Progenitor cell of endocrine pancreas (in vitro differentiated cells): ENCODE results near the gene TOR2A. TPM values are rescaled to one million over a fixed set of nuclear protein-coding genes. Genes with fewer than 3 reads are reported as not detected.

Source experiments
- DNase-seq: peaks from one replicate; pipeline ENCODE4 v3.0.0; 2021; ENCODE audit warnings: low spot score; ENCODE audit not compliant: unreplicated experiment
- H3K27ac Mint-ChIP-seq: 2 replicates; pipeline ENCODE4 v1.8.0; 2021; ENCODE audit warnings: mild to moderate bottlenecking, moderate library complexity, mixed read lengths
- H3K27me3 Mint-ChIP-seq: 2 replicates; pipeline ENCODE4 v1.8.0; 2021; ENCODE audit warnings: mixed read lengths
- H3K36me3 Mint-ChIP-seq: 2 replicates; pipeline ENCODE4 v1.8.0; 2022; ENCODE audit warnings: mixed read lengths; ENCODE audit not compliant: insufficient read depth
- H3K4me1 Mint-ChIP-seq: 2 replicates; pipeline ENCODE4 v1.8.0; 2021; ENCODE audit warnings: low read depth, mixed read lengths
- H3K4me3 Mint-ChIP-seq: 2 replicates; pipeline ENCODE4 v1.8.0; 2021; ENCODE audit warnings: low read depth, mild to moderate bottlenecking, moderate library complexity, mixed read lengths
- H3K9me3 Mint-ChIP-seq: 2 replicates; pipeline ENCODE4 v1.8.0; 2021; ENCODE audit warnings: low read depth, mixed read lengths
- CTCF ChIP-seq: fragments of 200-600 bp; sonication (generic); IDR thresholded peaks from one replicate; pipeline ENCODE4 v1.5.0; 2021; ENCODE audit warnings: antibody characterized with exemption, mild to moderate bottlenecking; ENCODE audit not compliant: unreplicated experiment
- total RNA-seq: library from RNA; stranded (reverse); gene quantifications from 2 replicates; pipeline ENCODE4 v1.2.1, GENCODE V29; 2021

Gene TOR2A
- total RNA-seq, 1 donor from 2014 or later, result 24.2 TPM

- H3K27me3 Mint-ChIP-seq, result peaks cover 3% of the 10 kb centered on the region
- H3K9me3 Mint-ChIP-seq, result no peaks in the 10 kb centered on the region
- TF ChIP-seq CTCF, result no peak
- H3K27ac Mint-ChIP-seq, result peak overlapping the region; percentile 91
- no peak overlapping the region for H3K4me3 Mint-ChIP-seq
- no peaks in the 10 kb centered on the region for H3K36me3 Mint-ChIP-seq
- H3K4me1 Mint-ChIP-seq, result peaks cover 11% of the 10 kb centered on the region
- no peak for DNase-seq
Measured at GRCh38 chr9:127700140-127700539, 35.0 kb downstream of the TOR2A start.

GRCh38 chr9:127698985-127699670, 36.0 kb downstream of the TOR2A start:
- H3K27me3 Mint-ChIP-seq, result no peaks in the 10 kb centered on the region
- peak; percentile 22 for TF ChIP-seq CTCF
- H3K4me1 Mint-ChIP-seq, result peaks cover 11% of the 10 kb centered on the region
- H3K4me3 Mint-ChIP-seq, result peak overlapping the region; percentile 71
- H3K36me3 Mint-ChIP-seq, result no peaks in the 10 kb centered on the region
- DNase-seq, result peak; percentile 75
- peak overlapping the region; percentile 73 for H3K27ac Mint-ChIP-seq
- no peaks in the 10 kb centered on the region for H3K9me3 Mint-ChIP-seq

GRCh38 chr9:127698386-127698785, 36.7 kb downstream of the TOR2A start:
- Mint-ChIP-seq H3K4me1 (peaks cover 11% of the 10 kb centered on the region), H3K36me3 (no peaks in the 10 kb centered on the region), H3K27ac (no peak overlapping the region), H3K4me3 (no peak overlapping the region), H3K9me3 (no peaks in the 10 kb centered on the region), H3K27me3 (no peaks in the 10 kb centered on the region)
- no peak for TF ChIP-seq CTCF
- no peak for DNase-seq

GRCh38 chr9:127697575-127697974, 37.5 kb downstream of the TOR2A start:
- Mint-ChIP-seq H3K27ac (no peak overlapping the region), H3K4me3 (no peak overlapping the region), H3K27me3 (no peaks in the 10 kb centered on the region), H3K9me3 (no peaks in the 10 kb centered on the region), H3K36me3 (no peaks in the 10 kb centered on the region), H3K4me1 (peaks cover 11% of the 10 kb centered on the region)
- no peak for DNase-seq
- TF ChIP-seq CTCF, result no peak

- DNase-seq, result no peak
- no peaks in the 10 kb centered on the region for H3K27me3 Mint-ChIP-seq
- no peaks in the 10 kb centered on the region for H3K9me3 Mint-ChIP-seq
- no peak for TF ChIP-seq CTCF
- no peak overlapping the region for H3K4me3 Mint-ChIP-seq
- peaks cover 3% of the 10 kb centered on the region for H3K4me1 Mint-ChIP-seq
- H3K36me3 Mint-ChIP-seq, result peaks cover 2% of the 10 kb centered on the region
- H3K27ac Mint-ChIP-seq, result no peak overlapping the region
Measured at GRCh38 chr9:127694890-127695720, 40.0 kb downstream of the TOR2A start.
